WTC11 (cell line): ENCODE results near the gene GNG14. TPM values are rescaled to one million over a fixed set of nuclear protein-coding genes. Genes with fewer than 3 reads are reported as not detected.

ENCODE experiments used
- ATAC-seq: fragments of 200-7000 bp; cut with Tn5 transposase; 2 replicates; pipeline ENCODE4 v1.10.0; 2021; ENCODE audit warnings: mild to moderate bottlenecking, moderate library complexity
- CTCF ChIA-PET: fragments of 300-600 bp; sonication (Branson Sonifier 250); formaldehyde crosslinking; loops from one replicate; lab custom pipeline; 2021; ENCODE audit warnings: antibody characterized with exemption; lab: Charles Lee
- POLR2A ChIA-PET: fragments of 350-600 bp; sonication (Branson Sonifier 250); formaldehyde crosslinking; loops from one replicate; lab custom pipeline; 2021; ENCODE audit warnings: antibody characterized with exemption; lab: Charles Lee
- DNase-seq: peaks from one replicate; pipeline ENCODE4 v3.0.0; 2021; ENCODE audit warnings: low spot score
- H3K27ac Mint-ChIP-seq: 2 replicates; pipeline ENCODE4 v1.8.0; 2021; ENCODE audit warnings: mixed read lengths
- H3K27me3 Mint-ChIP-seq: 2 replicates; pipeline ENCODE4 v1.8.0; 2021; ENCODE audit warnings: low read depth, mild to moderate bottlenecking, moderate library complexity, mixed read lengths
- H3K36me3 Mint-ChIP-seq: 2 replicates; pipeline ENCODE4 v1.8.0; 2021; ENCODE audit warnings: mixed read lengths
- H3K4me1 Mint-ChIP-seq: 2 replicates; pipeline ENCODE4 v1.8.0; 2022; ENCODE audit warnings: mixed read lengths
- H3K4me3 Mint-ChIP-seq: 2 replicates; pipeline ENCODE4 v1.8.0; 2021; ENCODE audit warnings: mild to moderate bottlenecking, moderate library complexity, mixed read lengths
- H3K9me3 Mint-ChIP-seq: 2 replicates; pipeline ENCODE4 v1.8.0; 2021; ENCODE audit warnings: mixed read lengths
- CDX4 ChIP-seq: fragments of 250-450 bp; sonication (Bioruptor Pico); IDR thresholded peaks from 2 replicates; pipeline ENCODE4 v1.9.0; 2021; ENCODE audit warnings: moderate library complexity, mild to moderate bottlenecking, inconsistent platforms, borderline replicate concordance
- CTCF ChIP-seq: fragments of 200-600 bp; IDR thresholded peaks from 2 replicates; pipeline ENCODE4 v1.8.0; 2022; ENCODE audit warnings: antibody characterized with exemption
- E2F1 ChIP-seq: sonication (generic); formaldehyde crosslinking; IDR thresholded peaks from 2 replicates; pipeline ENCODE4 v1.8.0; 2022; ENCODE audit warnings: mild to moderate bottlenecking, missing genetic modification reagents
- FOXK1 ChIP-seq: sonication (generic); formaldehyde crosslinking; IDR thresholded peaks from 2 replicates; pipeline ENCODE4 v1.8.0; 2022; ENCODE audit warnings: mild to moderate bottlenecking, moderate library complexity, missing genetic modification reagents
- FOXP1 ChIP-seq: sonication (generic); formaldehyde crosslinking; IDR thresholded peaks from 2 replicates; pipeline ENCODE4 v1.8.0; 2022; ENCODE audit warnings: missing genetic modification reagents, mild to moderate bottlenecking, moderate library complexity, borderline replicate concordance
- GRHL2 ChIP-seq: fragments of 250-450 bp; sonication (Bioruptor Pico); IDR thresholded peaks from 2 replicates; pipeline ENCODE4 v1.8.0; 2022; ENCODE audit warnings: mild to moderate bottlenecking, moderate library complexity; ENCODE audit not compliant: insufficient replicate concordance, severe bottlenecking
- HMGXB4 ChIP-seq: sonication (generic); formaldehyde crosslinking; IDR thresholded peaks from 2 replicates; pipeline ENCODE4 v1.8.1; 2023; ENCODE audit warnings: mild to moderate bottlenecking, moderate library complexity, missing genetic modification reagents
- MLX ChIP-seq: sonication (generic); formaldehyde crosslinking; IDR thresholded peaks from 2 replicates; pipeline ENCODE4 v1.8.1; 2023; ENCODE audit warnings: mild to moderate bottlenecking, missing genetic modification reagents, moderate library complexity
- RELA ChIP-seq: sonication (generic); formaldehyde crosslinking; IDR thresholded peaks from 2 replicates; pipeline ENCODE4 v1.8.1; 2022; ENCODE audit warnings: missing genetic modification reagents, mild to moderate bottlenecking, borderline replicate concordance
- SP1 ChIP-seq: sonication (generic); formaldehyde crosslinking; conservative IDR thresholded peaks from 2 replicates; pipeline ENCODE4 v1.8.1; 2022; ENCODE audit warnings: missing genetic modification reagents
- ZNF121 ChIP-seq: sonication (generic); formaldehyde crosslinking; IDR thresholded peaks from 2 replicates; pipeline ENCODE4 v1.8.0; 2023; ENCODE audit warnings: missing genetic modification reagents
- ZNF219 ChIP-seq: sonication (generic); formaldehyde crosslinking; IDR thresholded peaks from 2 replicates; pipeline ENCODE4 v1.8.0; 2023; ENCODE audit warnings: missing genetic modification reagents, mild to moderate bottlenecking, borderline replicate concordance
- ZNF317 ChIP-seq: sonication (generic); formaldehyde crosslinking; IDR thresholded peaks from 2 replicates; pipeline ENCODE4 v1.8.1; 2023; ENCODE audit warnings: low read depth, mild to moderate bottlenecking, moderate library complexity, missing genetic modification reagents, borderline replicate concordance
- ZNF423 ChIP-seq: fragments of 250-450 bp; sonication (Bioruptor Pico); IDR thresholded peaks from 2 replicates; pipeline ENCODE4 v2.1.2; 2022; ENCODE audit warnings: mild to moderate bottlenecking, moderate library complexity
- ZNF425 ChIP-seq: fragments of 250-450 bp; sonication (Bioruptor Pico); conservative IDR thresholded peaks from 2 replicates; pipeline ENCODE4 v1.9.0; 2021; ENCODE audit warnings: mild to moderate bottlenecking
- total RNA-seq: library from RNA; stranded (reverse); gene quantifications from 3 replicates; pipeline ENCODE4 v1.2.3, GENCODE V29; 2021
- TF ChIP-seq, protein P1 (sequence below): fragments of 250-450 bp; sonication (Bioruptor Pico); IDR thresholded peaks from 2 replicates; pipeline ENCODE4 v1.9.0; 2021; ENCODE audit warnings: mild to moderate bottlenecking

The GNG14 gene
- total RNA-seq, 1 experiment from 2014 or later, result not detected

GRCh38 chr19:12647047-12647446 is 40.8 kb upstream of the GNG14 start (continued):
- TF ChIP-seq, protein P1, sequence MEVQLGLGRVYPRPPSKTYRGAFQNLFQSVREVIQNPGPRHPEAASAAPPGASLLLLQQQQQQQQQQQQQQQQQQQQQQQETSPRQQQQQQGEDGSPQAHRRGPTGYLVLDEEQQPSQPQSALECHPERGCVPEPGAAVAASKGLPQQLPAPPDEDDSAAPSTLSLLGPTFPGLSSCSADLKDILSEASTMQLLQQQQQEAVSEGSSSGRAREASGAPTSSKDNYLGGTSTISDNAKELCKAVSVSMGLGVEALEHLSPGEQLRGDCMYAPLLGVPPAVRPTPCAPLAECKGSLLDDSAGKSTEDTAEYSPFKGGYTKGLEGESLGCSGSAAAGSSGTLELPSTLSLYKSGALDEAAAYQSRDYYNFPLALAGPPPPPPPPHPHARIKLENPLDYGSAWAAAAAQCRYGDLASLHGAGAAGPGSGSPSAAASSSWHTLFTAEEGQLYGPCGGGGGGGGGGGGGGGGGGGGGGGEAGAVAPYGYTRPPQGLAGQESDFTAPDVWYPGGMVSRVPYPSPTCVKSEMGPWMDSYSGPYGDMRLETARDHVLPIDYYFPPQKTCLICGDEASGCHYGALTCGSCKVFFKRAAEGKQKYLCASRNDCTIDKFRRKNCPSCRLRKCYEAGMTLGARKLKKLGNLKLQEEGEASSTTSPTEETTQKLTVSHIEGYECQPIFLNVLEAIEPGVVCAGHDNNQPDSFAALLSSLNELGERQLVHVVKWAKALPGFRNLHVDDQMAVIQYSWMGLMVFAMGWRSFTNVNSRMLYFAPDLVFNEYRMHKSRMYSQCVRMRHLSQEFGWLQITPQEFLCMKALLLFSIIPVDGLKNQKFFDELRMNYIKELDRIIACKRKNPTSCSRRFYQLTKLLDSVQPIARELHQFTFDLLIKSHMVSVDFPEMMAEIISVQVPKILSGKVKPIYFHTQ (CRISPR knock-in tag), result no peak
- TF ChIP-seq ZNF425 (CRISPR knock-in tag), result no peak
- no peak for TF ChIP-seq MLX
- no peak for TF ChIP-seq ZNF219 (CRISPR knock-in tag)
- TF ChIP-seq CDX4, result no peak
- TF ChIP-seq CTCF, result no peak

- Mint-ChIP-seq H3K27ac (peak overlapping the region; percentile 95), H3K27me3 (peaks cover 11% of the 10 kb centered on the region), H3K36me3 (peaks cover 6% of the 10 kb centered on the region), H3K4me1 (peaks cover 11% of the 10 kb centered on the region), H3K4me3 (peak overlapping the region; percentile 76), H3K9me3 (no peaks in the 10 kb centered on the region)
- DNase-seq (peak; percentile 95), ATAC-seq (peak; percentile 92)
- ChIA-PET CTCF (interaction anchor here (0.6 to 3.3 kb wide), 16 partner anchors 8 to 403 kb away, joined by 3 to 23 read pairs (median 6); partner anchors contain the start of genes DHPS, MAN2B1, WDR83 and ZNF490), POLR2A (interaction anchor here (0.6 to 1.2 kb wide), 5 partner anchors 17 to 1668 kb away, joined by 3 to 7 read pairs (median 6); partner anchors contain the start of genes MAN2B1, WDR83, ZNF490 and ZNF791)
- no peak for TF ChIP-seq MLX
- peak; percentile 93 for TF ChIP-seq ZNF121 (CRISPR knock-in tag)
- TF ChIP-seq ZNF317 (CRISPR knock-in tag), result no peak
These were observed 40.2 kb upstream of the GNG14 start for GRCh38 chr19:12647490-12648071.

DNA sequence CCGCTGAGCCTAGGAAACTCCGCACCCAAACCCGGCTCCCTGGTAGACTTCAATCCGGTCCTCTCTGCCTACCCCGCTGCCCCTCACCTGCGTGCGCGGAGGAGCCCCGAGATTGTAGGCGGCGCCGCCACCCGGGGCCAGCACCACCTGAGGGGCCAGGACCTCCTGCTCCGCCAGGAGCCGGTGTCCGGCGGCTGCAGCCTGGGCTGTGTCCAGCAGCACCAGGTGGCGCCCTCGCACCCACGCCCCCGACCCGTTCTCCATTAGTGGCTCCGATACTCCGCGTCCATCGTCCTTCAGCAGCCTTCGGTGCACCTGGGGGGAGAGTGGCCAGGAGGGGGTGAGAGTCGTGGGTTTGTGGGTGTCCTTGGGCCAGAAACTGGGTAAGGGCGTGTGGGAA is 39.7 kb upstream of the GNG14 start:
- DNase-seq (peak; percentile 75), ATAC-seq (peak; percentile 29)
- ChIA-PET POLR2A (interaction anchor here (1.1 to 1.2 kb wide), 2 partner anchors 18 to 37 kb away, joined by 3 to 6 read pairs; partner anchors contain the start of genes MAN2B1, WDR83, ZNF490 and ZNF791), CTCF (interaction anchor here (1.0 to 3.3 kb wide), 15 partner anchors 9 to 404 kb away, joined by 3 to 23 read pairs (median 6); partner anchors contain the start of genes DHPS, MAN2B1, WDR83 and ZNF490)
- peak overlapping the region; percentile 64 for H3K27ac Mint-ChIP-seq
- H3K27me3 Mint-ChIP-seq, result peaks cover 11% of the 10 kb centered on the region
- peaks cover 11% of the 10 kb centered on the region for H3K4me1 Mint-ChIP-seq
- H3K36me3 Mint-ChIP-seq, result peaks cover 6% of the 10 kb centered on the region
- TF ChIP-seq FOXP1 (peak; percentile 33; the same call in 1 of the 2 replicates), GRHL2 (CRISPR knock-in tag) (no peak), E2F1 (no peak), SP1 (0 out of 2 replicates have a peak, but pooled peaks have one; percentile 22), HMGXB4 (CRISPR knock-in tag) (peak; percentile 74), FOXK1 (CRISPR knock-in tag) (peak; percentile 73), ZNF423 (peak; percentile 48; the same call in 1 of the 2 replicates), RELA (CRISPR knock-in tag) (0 out of 2 replicates have a peak, but pooled peaks have one; percentile 34)
- H3K4me3 Mint-ChIP-seq, result peak overlapping the region; percentile 76
- no peaks in the 10 kb centered on the region for H3K9me3 Mint-ChIP-seq
